ENCODE measurements around the gene BDH1. TPM values are rescaled to one million over a fixed set of nuclear protein-coding genes. Genes with fewer than 3 reads are reported as not detected.

Gene BDH1
- total and polyA plus RNA-seq, 2 of the 13 experiments (the other 11 are each of a cell fraction or from before 2014, with no cell fraction given): 21.2 to 71.9 TPM

DNA sequence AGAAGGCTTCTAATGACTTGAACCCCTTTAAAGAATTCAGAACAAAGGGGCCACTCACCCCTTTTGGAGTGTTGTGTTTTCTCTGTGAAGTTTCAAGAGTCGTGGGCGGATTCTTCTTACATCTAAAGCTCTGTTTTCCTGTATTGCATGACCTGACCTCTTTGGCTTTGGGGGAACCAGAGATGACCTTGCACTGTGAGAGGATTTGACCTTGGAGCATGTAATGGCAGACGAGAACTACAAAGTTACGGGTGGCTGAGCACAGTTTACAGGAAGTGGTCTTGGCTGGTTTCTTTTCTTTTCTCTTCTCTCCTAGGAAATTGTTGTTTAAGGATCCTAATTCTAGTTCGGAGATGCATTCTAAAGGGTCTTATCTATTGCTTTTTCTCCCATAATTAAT, 6.2 kb upstream of the BDH1 start (continued):
- TF ChIP-seq, protein P1, sequence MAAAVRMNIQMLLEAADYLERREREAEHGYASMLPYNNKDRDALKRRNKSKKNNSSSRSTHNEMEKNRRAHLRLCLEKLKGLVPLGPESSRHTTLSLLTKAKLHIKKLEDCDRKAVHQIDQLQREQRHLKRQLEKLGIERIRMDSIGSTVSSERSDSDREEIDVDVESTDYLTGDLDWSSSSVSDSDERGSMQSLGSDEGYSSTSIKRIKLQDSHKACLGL (CRISPR knock-in tag; IDR thresholded peaks at IDR 0.05): no peak
- TF ChIP-seq, protein P2, sequence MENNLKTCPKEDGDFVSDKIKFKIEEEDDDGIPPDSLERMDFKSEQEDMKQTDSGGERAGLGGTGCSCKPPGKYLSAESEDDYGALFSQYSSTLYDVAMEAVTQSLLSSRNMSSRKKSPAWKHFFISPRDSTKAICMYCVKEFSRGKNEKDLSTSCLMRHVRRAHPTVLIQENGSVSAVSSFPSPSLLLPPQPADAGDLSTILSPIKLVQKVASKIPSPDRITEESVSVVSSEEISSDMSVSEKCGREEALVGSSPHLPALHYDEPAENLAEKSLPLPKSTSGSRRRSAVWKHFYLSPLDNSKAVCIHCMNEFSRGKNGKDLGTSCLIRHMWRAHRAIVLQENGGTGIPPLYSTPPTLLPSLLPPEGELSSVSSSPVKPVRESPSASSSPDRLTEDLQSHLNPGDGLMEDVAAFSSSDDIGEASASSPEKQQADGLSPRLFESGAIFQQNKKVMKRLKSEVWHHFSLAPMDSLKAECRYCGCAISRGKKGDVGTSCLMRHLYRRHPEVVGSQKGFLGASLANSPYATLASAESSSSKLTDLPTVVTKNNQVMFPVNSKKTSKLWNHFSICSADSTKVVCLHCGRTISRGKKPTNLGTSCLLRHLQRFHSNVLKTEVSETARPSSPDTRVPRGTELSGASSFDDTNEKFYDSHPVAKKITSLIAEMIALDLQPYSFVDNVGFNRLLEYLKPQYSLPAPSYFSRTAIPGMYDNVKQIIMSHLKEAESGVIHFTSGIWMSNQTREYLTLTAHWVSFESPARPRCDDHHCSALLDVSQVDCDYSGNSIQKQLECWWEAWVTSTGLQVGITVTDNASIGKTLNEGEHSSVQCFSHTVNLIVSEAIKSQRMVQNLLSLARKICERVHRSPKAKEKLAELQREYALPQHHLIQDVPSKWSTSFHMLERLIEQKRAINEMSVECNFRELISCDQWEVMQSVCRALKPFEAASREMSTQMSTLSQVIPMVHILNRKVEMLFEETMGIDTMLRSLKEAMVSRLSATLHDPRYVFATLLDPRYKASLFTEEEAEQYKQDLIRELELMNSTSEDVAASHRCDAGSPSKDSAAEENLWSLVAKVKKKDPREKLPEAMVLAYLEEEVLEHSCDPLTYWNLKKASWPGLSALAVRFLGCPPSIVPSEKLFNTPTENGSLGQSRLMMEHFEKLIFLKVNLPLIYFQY (CRISPR knock-in tag; IDR thresholded peaks at IDR 0.05; ENCODE audit: borderline replicate concordance): no peak
- TF ChIP-seq, protein P3, sequence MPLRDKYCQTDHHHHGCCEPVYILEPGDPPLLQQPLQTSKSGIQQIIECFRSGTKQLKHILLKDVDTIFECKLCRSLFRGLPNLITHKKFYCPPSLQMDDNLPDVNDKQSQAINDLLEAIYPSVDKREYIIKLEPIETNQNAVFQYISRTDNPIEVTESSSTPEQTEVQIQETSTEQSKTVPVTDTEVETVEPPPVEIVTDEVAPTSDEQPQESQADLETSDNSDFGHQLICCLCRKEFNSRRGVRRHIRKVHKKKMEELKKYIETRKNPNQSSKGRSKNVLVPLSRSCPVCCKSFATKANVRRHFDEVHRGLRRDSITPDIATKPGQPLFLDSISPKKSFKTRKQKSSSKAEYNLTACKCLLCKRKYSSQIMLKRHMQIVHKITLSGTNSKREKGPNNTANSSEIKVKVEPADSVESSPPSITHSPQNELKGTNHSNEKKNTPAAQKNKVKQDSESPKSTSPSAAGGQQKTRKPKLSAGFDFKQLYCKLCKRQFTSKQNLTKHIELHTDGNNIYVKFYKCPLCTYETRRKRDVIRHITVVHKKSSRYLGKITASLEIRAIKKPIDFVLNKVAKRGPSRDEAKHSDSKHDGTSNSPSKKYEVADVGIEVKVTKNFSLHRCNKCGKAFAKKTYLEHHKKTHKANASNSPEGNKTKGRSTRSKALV (CRISPR knock-in tag; IDR thresholded peaks at IDR 0.05): no peak
- TF ChIP-seq, protein P4, sequence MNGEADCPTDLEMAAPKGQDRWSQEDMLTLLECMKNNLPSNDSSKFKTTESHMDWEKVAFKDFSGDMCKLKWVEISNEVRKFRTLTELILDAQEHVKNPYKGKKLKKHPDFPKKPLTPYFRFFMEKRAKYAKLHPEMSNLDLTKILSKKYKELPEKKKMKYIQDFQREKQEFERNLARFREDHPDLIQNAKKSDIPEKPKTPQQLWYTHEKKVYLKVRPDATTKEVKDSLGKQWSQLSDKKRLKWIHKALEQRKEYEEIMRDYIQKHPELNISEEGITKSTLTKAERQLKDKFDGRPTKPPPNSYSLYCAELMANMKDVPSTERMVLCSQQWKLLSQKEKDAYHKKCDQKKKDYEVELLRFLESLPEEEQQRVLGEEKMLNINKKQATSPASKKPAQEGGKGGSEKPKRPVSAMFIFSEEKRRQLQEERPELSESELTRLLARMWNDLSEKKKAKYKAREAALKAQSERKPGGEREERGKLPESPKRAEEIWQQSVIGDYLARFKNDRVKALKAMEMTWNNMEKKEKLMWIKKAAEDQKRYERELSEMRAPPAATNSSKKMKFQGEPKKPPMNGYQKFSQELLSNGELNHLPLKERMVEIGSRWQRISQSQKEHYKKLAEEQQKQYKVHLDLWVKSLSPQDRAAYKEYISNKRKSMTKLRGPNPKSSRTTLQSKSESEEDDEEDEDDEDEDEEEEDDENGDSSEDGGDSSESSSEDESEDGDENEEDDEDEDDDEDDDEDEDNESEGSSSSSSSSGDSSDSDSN (CRISPR knock-in tag; IDR thresholded peaks at IDR 0.05): no peak
- TF ChIP-seq CREM (IDR thresholded peaks at IDR 0.05) (peak; percentile 13; the same call in 1 of the 2 replicates), CREM (CRISPR knock-in tag; IDR thresholded peaks at IDR 0.05) (no peak), BCL6 (CRISPR knock-in tag; IDR thresholded peaks at IDR 0.05) (peak; percentile 50; the same call in 1 of the 2 replicates), ASH2L (IDR thresholded peaks at IDR 0.05; ENCODE audit: insufficient read length, low read depth, low read length) (no peak), HNF4A (CRISPR knock-in tag; IDR thresholded peaks at IDR 0.05) (peak; percentile 61), MED1 (CRISPR knock-in tag; IDR thresholded peaks at IDR 0.05) (peak; percentile 47; the same call in 1 of the 2 replicates), ISL2 (CRISPR knock-in tag; IDR thresholded peaks at IDR 0.05) (peak; percentile 45; the same call in 1 of the 2 replicates), ESRRA (CRISPR knock-in tag; IDR thresholded peaks at IDR 0.05; ENCODE audit: low read depth) (peak; percentile 97), GATAD2A (CRISPR knock-in tag; IDR thresholded peaks at IDR 0.05) (peak; percentile 54; the same call in 1 of the 2 replicates), NCOA2 (CRISPR knock-in tag; IDR thresholded peaks at IDR 0.05) (0 out of 2 replicates have a peak, but pooled peaks have one; percentile 50), RXRB (CRISPR knock-in tag; IDR thresholded peaks at IDR 0.05; ENCODE audit: borderline replicate concordance) (peak; percentile 46)
